Keratinocyte (primary cell): ENCODE measurements around the gene DAPP1. TPM values are rescaled to one million over a fixed set of nuclear protein-coding genes. Genes with fewer than 3 reads are reported as not detected.

Experiments used
- DNase-seq: peaks from one replicate; pipeline ENCODE4 v3.0.0-alpha.2; 2011; ENCODE audit warnings: low read depth, missing footprints, low spot score
- FAIRE-seq: peaks from 2 replicates; lab custom pipeline; 2011; peaks lifted over from hg19 to GRCh38; lab: Jason Lieb, UNC
- H2AFZ ChIP-seq: 2 replicates; pipeline ENCODE4 v1.6.0; 2012; ENCODE audit warnings: low read length, control low read depth, inconsistent platforms; ENCODE audit not compliant: control insufficient read depth
- H3K27ac ChIP-seq: 2 replicates; pipeline ENCODE4 v1.5.1; 2011; ENCODE audit warnings: low read length; ENCODE audit not compliant: control insufficient read depth, insufficient read depth
- H3K27me3 ChIP-seq: 3 replicates; pipeline ENCODE4 v1.6.0; 2011; ENCODE audit warnings: low read length; ENCODE audit not compliant: control insufficient read depth, insufficient read depth; ENCODE audit errors: extremely low read depth
- H3K36me3 ChIP-seq, 2 experiments: 2 replicates in 1 of 2; 3 replicates in 1 of 2; pipeline ENCODE4 v1.5.1; 2011; ENCODE audit warnings: low read length in 2 of 2, mild to moderate bottlenecking in 1 of 2; ENCODE audit not compliant: control insufficient read depth in 2 of 2, insufficient read depth in 2 of 2; ENCODE audit errors: extremely low read depth in 1 of 2
- H3K4me1 ChIP-seq: 3 replicates; pipeline ENCODE4 v1.5.1; 2011; ENCODE audit warnings: low read length; ENCODE audit not compliant: control insufficient read depth, insufficient read depth; ENCODE audit errors: extremely low read depth
- H3K4me2 ChIP-seq: 3 replicates; pipeline ENCODE4 v1.6.0; 2011; ENCODE audit warnings: low read depth, low read length; ENCODE audit not compliant: control insufficient read depth, insufficient read depth; ENCODE audit errors: extremely low read depth
- H3K4me3 ChIP-seq, 3 experiments: fragments of 200-600 bp in 1 of 3; sonication (generic) in 1 of 3; 2 replicates in 2 of 3; 3 replicates in 1 of 3; pipeline ENCODE4 v1.5.1; 2011 to 2016; ENCODE audit warnings: low read length in 3 of 3, mild to moderate bottlenecking in 3 of 3, control low read depth in 2 of 3, inconsistent platforms in 1 of 3, low read depth in 1 of 3, mixed read lengths in 1 of 3, mixed run types in 1 of 3, moderate library complexity in 1 of 3; ENCODE audit not compliant: control insufficient read depth in 2 of 3, insufficient read depth in 2 of 3; ENCODE audit errors: extremely low read depth in 1 of 3
- H3K79me2 ChIP-seq: 2 replicates; pipeline ENCODE4 v1.6.0; 2012; ENCODE audit warnings: low read length; ENCODE audit not compliant: control insufficient read depth, insufficient read depth
- H3K9ac ChIP-seq: 3 replicates; pipeline ENCODE4 v1.6.0; 2011; ENCODE audit warnings: low read length; ENCODE audit not compliant: control insufficient read depth, insufficient read depth; ENCODE audit errors: extremely low read depth
- H3K9me1 ChIP-seq: 3 replicates; pipeline ENCODE4 v1.6.0; 2011; ENCODE audit warnings: low read length; ENCODE audit not compliant: control insufficient read depth, insufficient read depth; ENCODE audit errors: extremely low read depth
- H3K9me3 ChIP-seq: 2 replicates; pipeline ENCODE4 v1.5.1; 2012; ENCODE audit warnings: low read depth, low read length; ENCODE audit not compliant: control insufficient read depth
- H4K20me1 ChIP-seq: 3 replicates; pipeline ENCODE4 v1.6.0; 2011; ENCODE audit warnings: low read length; ENCODE audit not compliant: control insufficient read depth, insufficient read depth; ENCODE audit errors: extremely low read depth
- CTCF ChIP-seq, 3 experiments: IDR thresholded peaks in 1 of 3; conservative IDR thresholded peaks in 1 of 3; optimal IDR thresholded peaks in 1 of 3; 2 replicates in 2 of 3; 3 replicates in 1 of 3; pipeline versions ENCODE3 to v1.5.1; 2011; ENCODE audit warnings: low read length in 3 of 3, mild to moderate bottlenecking in 3 of 3, moderate library complexity in 2 of 3, control low read depth in 1 of 3, inconsistent platforms in 1 of 3; ENCODE audit not compliant: insufficient read depth in 2 of 3; ENCODE audit errors: extremely low read depth in 1 of 3
- EZH2 ChIP-seq: IDR thresholded peaks from one replicate; pipeline ENCODE4 v1.6.1; 2012; ENCODE audit warnings: inconsistent platforms, mild to moderate bottlenecking, low read length, moderate library complexity
- dilution Hi-C: fragments of 300-500 bp; cut with MboI; formaldehyde crosslinking; loops from one replicate; pipeline ENCODE4 v1.7.0; 2020; ENCODE audit warnings: low sequenced_read_pairs; ENCODE audit not compliant: extremely low pct_ligation_motif_present
- polyA plus RNA-seq, 5 experiments: library from polyadenylated mRNA; depleted of rRNA in 3 of 5; stranded (reverse) in 3 of 5; stranded (forward) in 1 of 5; unstranded in 1 of 5; fragments of >200 nt; gene quantifications; 1 replicate in 1 of 5; 2 replicates in 3 of 5; 3 replicates in 1 of 5; pipeline versions ENCODE4 v1.2.1 to v1.2.3, GENCODE V29; 2011 to 2012; ENCODE audit warnings: missing spikeins in 2 of 5, low read depth in 1 of 5, low replicate concordance in 1 of 5

Gene DAPP1
- polyA plus RNA-seq, 1 donor (not counting 4 experiments of a cell fraction or from before 2014, with no cell fraction given), result 80.3 TPM

GRCh38 chr4:99811850-99812249 lies 4.8 kb upstream of the DAPP1 start:
- Histone ChIP-seq H3K9me3 (no peaks in the 10 kb centered on the region), H3K36me3 (no peaks in the 10 kb centered on the region), H3K9ac (no peak overlapping the region), H2AFZ (no peak overlapping the region), H4K20me1 (no peaks in the 10 kb centered on the region), H3K4me3 (no peak overlapping the region), H3K27me3 (no peaks in the 10 kb centered on the region), H3K9me1 (no peaks in the 10 kb centered on the region), H3K4me1 (peaks cover 25% of the 10 kb centered on the region), H3K27ac (no peak overlapping the region), H3K4me2 (no peak overlapping the region), H3K79me2 (peaks cover 1% of the 10 kb centered on the region)
- dilution Hi-C loops, result no loop called here
- TF ChIP-seq EZH2 (no peak), CTCF (optimal IDR thresholded peaks at IDR 0.05 in 1 of 3, IDR thresholded peaks at IDR 0.05 in 1 of 3, conservative IDR thresholded peaks at IDR 0.05 in 1 of 3; ENCODE audit: extremely low read depth in 1 of 3, insufficient read depth in 2 of 3, low read length in 3 of 3) (peak; percentile 11 to 62 (median 53))
- DNase-seq (no peak), FAIRE-seq (no peak)

- TF ChIP-seq CTCF (optimal IDR thresholded peaks at IDR 0.05 in 1 of 3, IDR thresholded peaks at IDR 0.05 in 1 of 3, conservative IDR thresholded peaks at IDR 0.05 in 1 of 3; ENCODE audit: extremely low read depth in 1 of 3, insufficient read depth in 2 of 3, low read length in 3 of 3), result no peak
- no peak for TF ChIP-seq EZH2
- Histone ChIP-seq H3K9ac (peak overlapping the region; percentile 98), H3K4me3 (no peak overlapping the region), H3K9me1 (peaks cover 3% of the 10 kb centered on the region), H3K9me3 (no peaks in the 10 kb centered on the region), H3K27ac (peak overlapping the region; percentile 98), H2AFZ (no peak overlapping the region), H3K27me3 (no peaks in the 10 kb centered on the region), H3K36me3 (peaks cover 0 to 2% of the 10 kb centered on the region in 2 experiments), H4K20me1 (peaks cover 5% of the 10 kb centered on the region), H3K4me2 (peak overlapping the region; percentile 75), H3K4me1 (peaks cover 45% of the 10 kb centered on the region), H3K79me2 (peaks cover 38% of the 10 kb centered on the region)
- dilution Hi-C loops, result no loop called here
- FAIRE-seq, result peak; percentile 100
- DNase-seq, result peak; percentile 99
Observed at GRCh38 chr4:99815597-99816011, 1.0 kb upstream of the DAPP1 start.
